Umbilical cord (tissue), 2 donors: ENCODE results near the gene PRKG2. TPM values are rescaled to one million over a fixed set of nuclear protein-coding genes. Genes with fewer than 3 reads are reported as not detected.
"Not testable (repeated sequence)": the region's sequence is repeated elsewhere in the genome, so short reads cannot be mapped to it uniquely, and the experiment has no call there.

Experiments
- DNase-seq: peaks from one replicate; pipeline ENCODE4 v3.0.0-alpha.2; 2015; ENCODE audit warnings: low spot score
- total RNA-seq: library from RNA; depleted of rRNA; stranded (reverse); fragments of >200 nt; gene quantifications from one replicate; pipeline ENCODE4 v1.2.3, GENCODE V29; 2014; ENCODE audit warnings: low replicate concordance; ENCODE audit not compliant: insufficient read depth

Gene PRKG2
- total RNA-seq, 1 donor from 2014 or later, result 0.96 TPM

DNA sequence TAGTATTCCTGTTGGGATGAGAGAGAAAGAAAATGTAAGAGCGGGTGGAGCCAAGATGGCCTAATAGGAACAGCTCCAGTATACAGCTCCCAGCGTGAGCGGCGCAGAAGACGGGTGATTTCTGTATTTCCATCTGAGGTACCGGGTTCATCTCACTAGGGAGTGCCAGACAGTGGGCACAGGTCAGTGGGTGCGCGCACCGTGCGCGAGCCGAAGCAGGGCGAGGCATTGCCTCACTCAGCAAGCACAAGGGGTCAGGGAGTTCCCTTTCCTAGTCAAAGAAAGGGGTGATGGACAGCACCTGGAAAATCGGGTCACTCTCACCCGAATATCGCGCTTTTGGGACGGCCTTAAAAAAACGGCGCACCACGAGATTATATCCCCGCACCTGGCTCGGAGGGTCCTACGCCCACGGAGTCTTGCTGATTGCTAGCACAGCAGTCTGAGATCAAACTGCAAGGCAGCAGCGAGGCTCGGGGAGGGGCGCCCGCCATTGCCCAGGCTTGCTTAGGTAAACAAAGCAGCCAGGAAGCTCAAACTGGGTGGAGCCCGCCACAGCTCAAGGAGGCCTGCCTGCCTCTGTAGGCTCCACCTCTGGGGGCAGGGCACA is 61.2 kb downstream of the PRKG2 start:
- not testable (repeated sequence) for DNase-seq

DNA sequence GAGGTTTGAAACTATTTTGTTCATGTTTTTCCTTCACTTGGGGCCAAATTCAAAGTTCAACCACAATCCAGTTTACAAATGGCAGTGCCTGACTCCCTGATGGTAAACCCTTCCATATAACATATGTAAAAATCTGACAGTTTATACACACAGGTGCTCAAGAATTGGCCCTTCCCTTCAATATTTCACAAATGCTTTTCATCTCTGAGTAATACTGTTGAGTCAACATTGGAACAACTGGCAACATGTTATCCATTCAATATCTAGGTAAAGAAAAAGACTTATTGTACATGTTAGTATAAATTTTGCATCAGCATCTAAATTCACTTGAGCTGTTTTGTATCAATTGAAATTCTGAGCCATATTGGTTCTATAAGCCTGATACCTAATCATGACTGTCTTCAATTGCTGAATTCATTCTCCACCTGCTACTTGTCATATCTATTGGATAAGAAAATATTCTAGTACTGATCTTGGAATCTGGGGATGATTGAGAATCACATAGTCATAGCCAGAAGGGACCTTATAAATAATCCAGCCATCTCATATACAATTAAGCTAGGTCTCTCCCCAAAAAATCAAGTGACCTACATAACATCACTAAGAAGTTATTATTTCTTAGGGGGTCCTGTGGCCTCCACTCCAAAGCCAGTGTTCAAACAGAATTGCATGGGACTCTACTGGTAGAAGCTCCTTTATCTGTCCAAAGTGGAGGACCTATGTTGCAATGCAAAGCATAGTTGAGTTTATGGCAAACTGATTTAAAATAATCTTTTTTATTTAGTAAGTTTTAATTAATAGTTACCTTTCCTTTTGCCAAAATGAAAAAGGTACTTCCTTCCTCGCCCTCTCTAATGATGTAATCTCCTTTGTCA is 61.9 kb downstream of the PRKG2 start:
- DNase-seq, result no peak

GRCh38 chr4:81149976-81150375 is 65.0 kb downstream of the PRKG2 start:
- DNase-seq, result no peak

- DNase-seq, result no peak
These were observed 66.4 kb downstream of the PRKG2 start for GRCh38 chr4:81148576-81148975.

- no peak for DNase-seq
These were observed 68.6 kb downstream of the PRKG2 start for GRCh38 chr4:81146466-81146865.

DNA sequence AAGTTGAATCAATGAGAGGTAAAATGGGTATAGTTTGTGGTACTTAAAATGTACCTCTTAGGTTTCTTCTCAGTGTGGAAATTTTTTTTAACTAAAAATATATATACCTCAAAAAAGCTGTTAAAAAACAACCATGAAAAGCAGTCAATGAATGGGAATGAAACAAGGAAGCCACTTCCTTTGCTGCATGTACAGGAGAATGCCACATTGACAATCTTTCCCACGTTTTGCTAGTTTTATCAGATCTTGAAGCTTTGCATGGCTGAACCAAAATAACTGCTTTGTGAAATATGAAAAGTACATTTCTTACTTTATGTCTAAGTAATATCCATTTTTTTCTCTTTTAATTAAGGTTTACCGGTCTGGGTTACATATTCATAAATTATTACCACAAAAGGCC is 71.8 kb downstream of the PRKG2 start:
- no peak for DNase-seq

DNA sequence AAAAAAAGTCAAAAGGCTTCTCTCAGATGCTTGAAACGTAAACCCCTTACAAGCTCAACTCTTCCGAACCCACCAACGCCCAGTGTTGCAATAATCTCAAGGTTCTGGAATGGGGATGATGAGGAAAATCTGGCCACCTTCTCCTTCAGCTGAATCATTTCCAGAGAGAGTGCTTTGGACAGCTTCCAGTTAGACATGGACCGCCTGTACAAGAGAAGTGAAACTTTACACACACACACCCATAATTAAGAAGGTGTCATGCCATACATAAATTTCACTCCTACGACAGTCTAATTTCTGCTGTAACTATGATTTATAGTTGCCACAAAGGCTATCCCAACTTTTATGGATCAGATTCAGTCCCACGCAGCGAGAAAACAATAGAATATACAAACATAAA is 72.3 kb downstream of the PRKG2 start:
- DNase-seq, result no peak

DNA sequence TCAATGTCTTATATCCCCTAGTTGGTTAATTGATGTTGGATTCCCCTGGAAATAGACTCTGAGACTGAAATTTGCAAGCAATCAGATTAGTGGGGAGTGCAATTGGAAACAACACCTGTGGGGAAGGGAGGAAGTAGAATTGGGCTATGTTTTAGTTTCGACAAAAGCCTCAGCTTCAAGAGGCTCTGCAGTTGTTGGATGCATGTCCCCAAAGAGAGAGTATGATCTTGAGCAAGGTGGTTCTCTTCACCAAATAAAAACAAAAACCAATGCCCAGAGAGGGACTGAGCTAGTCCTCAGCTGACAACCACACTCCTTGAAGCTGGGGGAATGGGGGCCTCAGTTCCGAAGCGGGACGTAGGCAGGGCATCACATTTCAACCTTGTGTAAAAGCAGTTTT is 77.1 kb downstream of the PRKG2 start:
- DNase-seq, result no peak

- DNase-seq, result no peak
These were observed 77.6 kb downstream of the PRKG2 start for GRCh38 chr4:81137446-81137845.

GRCh38 chr4:81136161-81136905 is 78.7 kb downstream of the PRKG2 start:
- peak; percentile 6 for DNase-seq

- DNase-seq, result no peak
These were observed 79.5 kb downstream of the PRKG2 start for GRCh38 chr4:81135501-81135900.

GRCh38 chr4:81131563-81131962 is 83.5 kb downstream of the PRKG2 start:
- DNase-seq, result no peak

DNA sequence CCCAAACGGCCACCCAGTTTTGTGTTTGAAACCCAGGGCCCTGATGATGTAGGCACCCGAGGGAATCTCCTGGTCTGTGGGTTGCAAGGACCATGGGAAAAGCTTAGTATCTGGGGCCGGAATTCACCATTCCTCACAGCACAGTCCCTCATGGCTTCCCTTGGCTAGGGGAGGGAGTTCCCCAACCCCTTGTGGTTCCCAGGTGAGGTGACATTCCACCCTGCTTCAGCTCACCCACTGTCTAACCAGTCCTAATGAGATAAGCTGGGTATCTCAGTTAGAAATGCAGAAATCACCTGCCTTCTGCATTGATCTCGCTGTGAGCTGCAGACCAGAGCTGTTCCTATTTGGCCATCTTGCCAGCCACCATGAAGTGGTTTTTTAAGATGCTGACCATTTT is 84.0 kb downstream of the PRKG2 start:
- no peak for DNase-seq

GRCh38 chr4:81130569-81130968 is 84.5 kb downstream of the PRKG2 start:
- no peak for DNase-seq

GRCh38 chr4:81120055-81120454 is 95.0 kb downstream of the PRKG2 start:
- no peak for DNase-seq

- DNase-seq, result no peak
These were observed 96.9 kb downstream of the PRKG2 start for GRCh38 chr4:81118086-81118485.

DNA sequence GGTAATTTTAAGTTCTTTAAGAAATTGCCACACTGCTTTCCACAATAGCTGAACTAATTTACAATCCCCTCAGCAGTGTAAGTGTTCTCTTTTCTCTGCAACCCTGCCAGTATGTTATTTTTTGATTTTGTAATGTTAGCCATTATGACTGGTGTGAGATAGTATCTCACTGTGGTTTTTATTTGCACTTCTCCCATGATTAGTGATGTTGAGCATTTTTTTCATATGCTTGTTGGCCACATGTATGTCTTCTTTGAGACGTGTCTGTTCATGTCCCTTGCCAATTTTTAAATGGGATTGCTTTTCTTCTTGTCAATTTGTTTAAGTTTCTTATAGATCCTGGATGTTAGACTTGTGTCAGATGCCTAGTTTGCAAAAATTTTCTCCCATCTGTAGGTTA is 98.5 kb downstream of the PRKG2 start:
- no peak for DNase-seq

- no peak for DNase-seq
These were observed 102.0 kb downstream of the PRKG2 start for GRCh38 chr4:81113024-81113423.

DNA sequence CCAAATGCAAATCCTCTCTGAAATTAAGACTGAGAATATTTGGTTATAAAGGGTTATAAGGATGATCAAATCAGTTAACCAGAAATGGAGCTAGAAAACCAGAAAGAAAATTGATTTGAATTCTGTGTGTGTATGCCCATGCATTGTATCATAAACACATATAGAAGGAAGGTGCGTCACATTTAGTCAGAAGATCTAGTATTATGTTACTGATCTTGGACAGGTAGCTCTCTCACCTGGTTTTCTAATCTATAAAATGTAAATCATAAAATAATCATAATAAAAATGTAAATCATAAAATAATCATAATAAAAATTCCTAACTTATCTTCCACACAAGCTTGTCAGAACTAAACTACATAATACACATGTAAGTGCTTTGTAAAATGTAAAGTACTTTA is 105.7 kb downstream of the PRKG2 start:
- DNase-seq, result no peak

GRCh38 chr4:81106150-81106549 is 108.9 kb downstream of the PRKG2 start:
- DNase-seq, result no peak

GRCh38 chr4:81102107-81102506 is 112.9 kb downstream of the PRKG2 start:
- no peak for DNase-seq

DNA sequence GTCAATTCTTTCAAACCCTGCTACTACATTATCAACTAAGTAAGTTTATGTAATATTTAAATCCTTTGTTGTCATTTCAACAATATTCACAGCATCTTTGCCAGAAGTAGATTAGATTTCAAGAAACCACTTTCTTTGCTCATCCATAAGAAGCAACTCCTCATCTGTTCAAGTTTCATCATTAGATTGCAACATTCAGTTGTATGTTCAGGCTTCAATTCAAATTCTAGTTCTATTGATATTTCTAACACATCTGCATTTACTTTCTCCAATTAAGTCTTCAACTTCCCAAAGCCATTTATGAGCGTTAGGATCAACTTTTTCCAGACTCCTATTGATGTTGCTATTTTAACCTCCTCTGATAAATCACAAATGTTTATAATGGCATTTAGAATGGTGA is 118.5 kb downstream of the PRKG2 start:
- no peak for DNase-seq

DNA sequence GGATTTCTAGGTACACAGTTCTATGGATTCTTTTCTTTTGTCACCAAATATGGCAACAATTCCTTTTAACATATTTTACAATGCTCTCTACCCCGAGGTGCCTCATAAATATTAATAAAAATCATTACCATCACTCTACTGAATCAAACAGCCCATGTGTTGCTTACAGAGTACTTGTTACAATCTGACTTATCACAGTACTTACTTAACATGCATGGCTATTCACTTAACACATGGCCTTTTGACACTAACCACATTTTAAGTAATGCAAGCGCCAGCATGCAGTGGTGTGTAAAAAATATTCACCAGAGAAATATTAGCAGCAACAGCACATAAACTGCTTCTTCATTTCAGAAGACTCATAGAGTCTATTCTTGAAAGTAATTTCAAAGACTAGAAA is 119.6 kb downstream of the PRKG2 start:
- DNase-seq, result no peak
